Measurements from ENCODE around the gene CFAP46.
"Not testable (repeated sequence)": the region's sequence is repeated elsewhere in the genome, so short reads cannot be mapped to it uniquely, and the experiment has no call there.

CFAP46 gene

GRCh38 chr10:132929953-132930548, 12.3 kb downstream of the CFAP46 start:
- peak overlapping the region; percentile 48 for H3K9ac ChIP-seq
- H4K20me1 ChIP-seq, result no peaks in the 10 kb centered on the region
- H3K27ac ChIP-seq, result 0 out of 2 replicates have a peak overlapping the region, but pooled peaks have one; percentile 23

DNA sequence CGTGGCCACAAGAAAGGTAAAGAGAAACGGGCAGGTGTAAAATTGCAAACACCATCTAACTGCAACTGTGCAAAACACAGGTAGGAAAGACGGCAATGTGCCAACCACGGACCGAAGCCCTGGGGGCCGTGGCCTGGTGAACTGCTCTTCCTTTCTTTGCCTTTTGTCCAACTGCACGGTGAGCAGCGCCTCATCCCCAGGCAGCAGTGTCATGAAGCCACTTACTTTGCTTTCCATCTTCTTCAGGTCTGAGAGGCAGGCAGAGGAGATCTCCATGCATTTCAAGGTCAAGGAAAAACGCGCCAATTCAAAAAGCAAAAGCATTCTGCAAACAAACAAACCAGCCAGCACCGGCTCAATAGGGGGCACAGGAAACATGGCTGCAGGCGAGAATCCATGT, 12.9 kb downstream of the CFAP46 start:
- no peak overlapping the region for H3K27ac ChIP-seq
- peak overlapping the region; percentile 18; the same call in 1 of the 2 replicates for H3K4me2 ChIP-seq
- H3K27me3 ChIP-seq, result no peaks in the 10 kb centered on the region
- no peak overlapping the region for H3K9ac ChIP-seq
- H4K20me1 ChIP-seq, result no peaks in the 10 kb centered on the region
- H3K36me3 ChIP-seq, result no peaks in the 10 kb centered on the region
- peaks cover 25% of the 10 kb centered on the region for H3K4me1 ChIP-seq
- no peak for TF ChIP-seq Cebpa-rat (IDR thresholded peaks at IDR 0.05)
- H3K4me3 ChIP-seq, result no peak overlapping the region
- H3K9me3 ChIP-seq, result no peaks in the 10 kb centered on the region

More at GRCh38 chr10:132929953-132930548, 12.3 kb downstream of the CFAP46 start:
- Histone ChIP-seq H3K9me3 (no peaks in the 10 kb centered on the region), H3K4me3 (no peak overlapping the region), H3K4me2 (peak overlapping the region; percentile 18; the same call in 1 of the 2 replicates), H3K4me1 (peaks cover 25% of the 10 kb centered on the region), H3K27me3 (no peaks in the 10 kb centered on the region), H3K36me3 (no peaks in the 10 kb centered on the region)
- TF ChIP-seq Cebpa-rat (IDR thresholded peaks at IDR 0.05), result no peak

GRCh38 chr10:132928261-132928660, 14.1 kb downstream of the CFAP46 start:
- H3K27ac ChIP-seq, result no peak overlapping the region
- no peaks in the 10 kb centered on the region for H3K9me3 ChIP-seq
- no peak for TF ChIP-seq Cebpa-rat (IDR thresholded peaks at IDR 0.05)
- H3K36me3 ChIP-seq, result no peaks in the 10 kb centered on the region
- H3K4me1 ChIP-seq, result peaks cover 21% of the 10 kb centered on the region
- no peak overlapping the region; the same call in 1 of the 2 replicates for H3K4me2 ChIP-seq
- H3K4me3 ChIP-seq, result no peak overlapping the region
- H3K27me3 ChIP-seq, result no peaks in the 10 kb centered on the region
- no peak overlapping the region for H3K9ac ChIP-seq
- no peaks in the 10 kb centered on the region for H4K20me1 ChIP-seq

DNA sequence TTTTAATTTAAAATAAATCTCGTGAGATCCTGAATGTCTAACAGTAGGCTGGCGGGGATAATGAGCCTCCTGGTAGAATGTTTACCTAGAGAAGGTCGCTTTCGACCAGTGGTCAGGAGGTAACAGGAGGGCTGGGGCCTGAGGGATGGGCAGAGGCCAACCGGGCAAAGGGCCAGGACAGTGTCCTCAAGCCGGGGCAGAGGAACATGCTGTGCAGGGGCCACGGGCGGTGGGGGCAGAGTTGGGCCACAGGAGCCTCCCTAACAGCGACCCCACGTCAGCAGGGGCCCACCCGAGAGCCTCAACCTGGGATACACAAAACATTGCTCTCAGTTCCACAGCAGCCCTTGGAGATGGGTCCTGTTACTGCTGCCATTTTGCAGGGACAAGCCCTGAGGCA, 14.5 kb downstream of the CFAP46 start:
- TF ChIP-seq Cebpa-rat (IDR thresholded peaks at IDR 0.05), result no peak
- H3K36me3 ChIP-seq, result no peaks in the 10 kb centered on the region
- 0 out of 2 replicates have a peak, but pooled peaks cover under 1% of the 10 kb centered on the region for H3K27me3 ChIP-seq
- no peak overlapping the region for H3K4me3 ChIP-seq
- H3K9ac ChIP-seq, result no peak overlapping the region
- H4K20me1 ChIP-seq, result no peaks in the 10 kb centered on the region
- H3K4me1 ChIP-seq, result peaks cover 23% of the 10 kb centered on the region
- no peaks in the 10 kb centered on the region for H3K9me3 ChIP-seq
- H3K27ac ChIP-seq, result no peak overlapping the region
- no peak overlapping the region; the same call in 1 of the 2 replicates for H3K4me2 ChIP-seq

GRCh38 chr10:132926777-132927650, 15.4 kb downstream of the CFAP46 start:
- no peaks in the 10 kb centered on the region for H3K36me3 ChIP-seq
- H4K20me1 ChIP-seq, result no peaks in the 10 kb centered on the region
- H3K9ac ChIP-seq, result no peak overlapping the region
- H3K27ac ChIP-seq, result no peak overlapping the region
- H3K4me3 ChIP-seq, result no peak overlapping the region
- no peak for TF ChIP-seq Cebpa-rat (IDR thresholded peaks at IDR 0.05)
- H3K9me3 ChIP-seq, result no peaks in the 10 kb centered on the region
- H3K27me3 ChIP-seq, result peaks cover 3% of the 10 kb centered on the region; the same call in 1 of the 2 replicates
- H3K4me1 ChIP-seq, result peaks cover 30% of the 10 kb centered on the region
- H3K4me2 ChIP-seq, result no peak overlapping the region

- H4K20me1 ChIP-seq, result no peaks in the 10 kb centered on the region
- peaks cover 30% of the 10 kb centered on the region for H3K4me1 ChIP-seq
- H3K36me3 ChIP-seq, result no peaks in the 10 kb centered on the region
- H3K4me3 ChIP-seq, result no peak overlapping the region
- H3K27ac ChIP-seq, result no peak overlapping the region
- no peak overlapping the region for H3K4me2 ChIP-seq
- TF ChIP-seq Cebpa-rat (IDR thresholded peaks at IDR 0.05), result no peak
- no peaks in the 10 kb centered on the region for H3K9me3 ChIP-seq
- peaks cover 3% of the 10 kb centered on the region; the same call in 1 of the 2 replicates for H3K27me3 ChIP-seq
- H3K9ac ChIP-seq, result no peak overlapping the region
Measured at GRCh38 chr10:132926070-132926469, 16.3 kb downstream of the CFAP46 start.

DNA sequence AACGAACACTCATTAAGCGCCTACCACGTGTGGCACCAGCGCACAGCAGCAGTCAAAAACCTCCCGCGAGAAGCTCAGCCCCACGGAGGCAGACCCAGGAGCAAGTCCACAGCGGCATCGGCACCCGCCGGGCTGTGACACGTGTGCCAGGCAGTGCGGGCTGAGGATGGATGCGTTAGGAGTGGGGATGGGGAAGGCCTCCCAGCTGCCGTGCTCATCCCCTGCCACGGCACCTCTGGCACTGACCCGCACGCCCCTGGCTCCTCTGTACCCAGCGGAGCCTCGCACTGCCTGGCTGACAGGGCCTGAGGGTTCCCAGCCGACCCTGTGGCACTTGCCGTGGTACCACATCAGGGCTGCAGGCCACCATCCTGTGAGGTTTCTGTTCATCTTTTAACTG, 16.8 kb downstream of the CFAP46 start:
- Histone ChIP-seq H3K9ac (no peak overlapping the region), H3K9me3 (no peaks in the 10 kb centered on the region), H3K27ac (no peak overlapping the region), H3K4me2 (no peak overlapping the region), H3K27me3 (peaks cover 3% of the 10 kb centered on the region; the same call in 1 of the 2 replicates), H3K36me3 (no peaks in the 10 kb centered on the region), H3K4me3 (no peak overlapping the region), H4K20me1 (no peaks in the 10 kb centered on the region), H3K4me1 (peaks cover 30% of the 10 kb centered on the region)
- no peak for TF ChIP-seq Cebpa-rat (IDR thresholded peaks at IDR 0.05)

GRCh38 chr10:132925071-132925561, 17.3 kb downstream of the CFAP46 start:
- Histone ChIP-seq H3K36me3 (no peaks in the 10 kb centered on the region), H3K4me3 (no peak overlapping the region), H3K27ac (no peak overlapping the region), H3K27me3 (peaks cover 3% of the 10 kb centered on the region; the same call in 1 of the 2 replicates), H4K20me1 (no peaks in the 10 kb centered on the region), H3K9ac (no peak overlapping the region), H3K9me3 (no peaks in the 10 kb centered on the region), H3K4me1 (peaks cover 29% of the 10 kb centered on the region), H3K4me2 (no peak overlapping the region)
- no peak for TF ChIP-seq Cebpa-rat (IDR thresholded peaks at IDR 0.05)

GRCh38 chr10:132924046-132924952, 18.1 kb downstream of the CFAP46 start:
- TF ChIP-seq Cebpa-rat (IDR thresholded peaks at IDR 0.05), result no peak
- no peaks in the 10 kb centered on the region for H3K9me3 ChIP-seq
- H4K20me1 ChIP-seq, result no peaks in the 10 kb centered on the region
- no peak overlapping the region for H3K4me3 ChIP-seq
- H3K4me2 ChIP-seq, result no peak overlapping the region
- H3K27me3 ChIP-seq, result peaks cover 3% of the 10 kb centered on the region; the same call in 1 of the 2 replicates
- no peaks in the 10 kb centered on the region for H3K36me3 ChIP-seq
- no peak overlapping the region for H3K27ac ChIP-seq
- H3K9ac ChIP-seq, result no peak overlapping the region
- H3K4me1 ChIP-seq, result peaks cover 21% of the 10 kb centered on the region

DNA sequence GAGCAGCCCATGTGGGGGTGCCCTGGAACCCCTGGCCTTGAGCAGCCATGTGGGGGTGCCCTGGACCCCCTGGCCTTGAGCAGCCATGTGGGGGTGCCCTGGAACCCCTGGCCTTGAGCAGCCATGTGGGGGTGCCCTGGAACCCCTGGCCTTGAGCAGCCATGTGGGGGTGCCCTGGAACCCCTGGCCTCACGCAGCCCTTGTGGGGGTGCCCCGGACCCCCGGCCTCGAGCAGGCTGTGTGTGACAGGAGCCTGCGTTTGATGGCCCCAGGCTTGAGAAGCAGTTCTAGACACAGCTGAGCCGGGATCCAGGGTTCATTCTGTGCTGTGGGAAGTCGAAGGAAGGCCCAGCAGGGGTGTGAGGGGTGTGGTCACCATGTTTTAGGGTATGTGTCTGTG, 19.0 kb downstream of the CFAP46 start:
- not testable (repeated sequence) for H3K4me2 ChIP-seq, H3K4me3 ChIP-seq, H3K9me3 ChIP-seq, H3K36me3 ChIP-seq, H4K20me1 ChIP-seq, H3K27ac ChIP-seq, H3K9ac ChIP-seq
- Histone ChIP-seq H3K27me3 (peaks cover 10% of the 10 kb centered on the region; the same call in 1 of the 2 replicates), H3K4me1 (peaks cover 17% of the 10 kb centered on the region)
